IMR-90 (cell line): ENCODE results near the gene LRRC8C.
"Not testable (repeated sequence)": the region's sequence is repeated elsewhere in the genome, so short reads cannot be mapped to it uniquely, and the experiment has no call there.

Experiments used
- MAZ ChIP-seq: IDR thresholded peaks from 2 replicates; pipeline ENCODE4 v1.6.1; 2012; ENCODE audit warnings: low read depth, mild to moderate bottlenecking, low read length, improper control_type of control experiment, moderate library complexity, borderline replicate concordance
- POLR2A ChIP-seq: IDR thresholded peaks from 2 replicates; pipeline ENCODE4 v1.6.1; 2012; ENCODE audit warnings: mild to moderate bottlenecking, low read depth, low read length

- TF ChIP-seq MAZ, POLR2A: not testable (repeated sequence)
Observed at GRCh38 chr1:89704885-89705284, 72.0 kb downstream of the LRRC8C start.
